HG03159 (cell line): ENCODE data around the gene PRTN3.

Source experiments
- ATAC-seq: cut with Tn5 transposase; IDR thresholded peaks from one replicate; pipeline ENCODE4 v1.9.1; 2021; ENCODE audit warnings: mild to moderate bottlenecking, moderate library complexity; ENCODE audit not compliant: unreplicated experiment

Gene PRTN3

DNA sequence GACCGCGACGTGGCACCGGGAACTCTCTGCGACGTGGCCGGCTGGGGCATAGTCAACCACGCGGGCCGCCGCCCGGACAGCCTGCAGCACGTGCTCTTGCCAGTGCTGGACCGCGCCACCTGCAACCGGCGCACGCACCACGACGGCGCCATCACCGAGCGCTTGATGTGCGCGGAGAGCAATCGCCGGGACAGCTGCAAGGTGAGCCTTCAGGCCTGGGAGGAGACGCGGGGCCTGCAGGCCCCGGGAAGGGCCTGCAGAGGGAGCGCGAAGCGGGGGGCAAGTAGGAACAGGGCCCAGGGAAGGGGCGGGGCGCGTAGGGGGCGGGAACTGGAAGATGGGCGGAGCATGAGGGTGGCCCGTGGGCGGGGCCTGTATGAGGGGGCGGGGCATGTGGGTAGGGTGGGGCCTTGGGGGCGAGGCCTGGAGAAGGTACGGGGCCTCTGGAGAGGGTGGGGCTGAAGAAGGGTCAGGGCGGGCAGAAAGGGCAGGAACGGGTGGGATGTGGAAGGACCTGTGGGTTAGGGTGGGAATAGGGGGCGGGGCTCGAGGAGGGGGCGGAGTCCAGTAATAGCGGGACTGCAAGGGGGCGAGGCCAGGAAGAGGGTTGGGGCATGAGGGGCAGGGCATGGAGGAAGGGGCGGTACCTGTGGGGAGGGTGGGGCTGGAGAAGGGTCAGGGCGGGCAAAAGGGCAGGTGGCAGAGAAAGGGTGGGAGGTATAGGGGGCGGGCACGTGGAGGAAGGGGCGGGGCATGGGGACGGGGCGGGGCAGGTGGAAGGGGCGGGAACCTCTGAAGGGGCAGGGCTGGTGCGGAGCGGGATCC, 21.2 kb downstream of the PRTN3 start:
- ATAC-seq = no peak

DNA sequence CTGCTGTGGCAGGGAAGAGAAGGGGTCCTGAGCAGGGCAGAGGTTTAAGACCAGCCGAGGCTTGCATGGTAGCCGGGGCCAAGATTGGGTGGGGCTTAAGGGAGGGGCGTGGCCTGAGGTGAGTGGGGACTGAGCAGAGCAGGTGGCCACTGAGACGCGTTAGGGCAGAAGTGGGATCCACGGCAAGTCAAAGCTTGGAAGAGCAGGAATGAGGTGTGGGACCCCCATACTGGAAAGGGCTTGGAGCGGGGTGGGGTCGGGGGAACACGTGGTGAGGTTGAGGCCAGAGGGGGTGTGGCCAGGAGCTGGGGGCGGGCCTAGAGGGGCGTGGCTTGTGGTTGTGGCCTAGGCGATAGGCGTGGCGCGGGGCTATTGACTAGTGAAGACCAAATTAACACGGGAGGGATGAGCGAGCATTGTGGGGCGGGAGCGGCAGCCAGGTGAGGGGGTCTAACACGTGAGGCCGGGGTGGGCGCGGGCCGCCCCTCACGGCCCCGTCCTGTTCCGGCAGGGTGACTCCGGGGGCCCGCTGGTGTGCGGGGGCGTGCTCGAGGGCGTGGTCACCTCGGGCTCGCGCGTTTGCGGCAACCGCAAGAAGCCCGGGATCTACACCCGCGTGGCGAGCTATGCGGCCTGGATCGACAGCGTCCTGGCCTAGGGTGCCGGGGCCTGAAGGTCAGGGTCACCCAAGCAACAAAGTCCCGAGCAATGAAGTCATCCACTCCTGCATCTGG, 21.9 kb downstream of the PRTN3 start:
- ATAC-seq = no peak

DNA sequence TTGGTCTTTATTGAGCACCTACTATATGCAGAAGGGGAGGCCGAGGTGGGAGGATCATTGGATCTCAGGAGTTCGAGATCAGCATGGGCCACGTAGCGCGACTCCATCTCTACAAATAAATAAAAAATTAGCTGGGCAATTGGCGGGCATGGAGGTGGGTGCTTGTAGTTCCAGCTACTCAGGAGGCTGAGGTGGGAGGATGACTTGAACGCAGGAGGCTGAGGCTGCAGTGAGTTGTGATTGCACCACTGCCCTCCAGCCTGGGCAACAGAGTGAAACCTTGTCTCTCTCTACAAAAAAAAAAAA, 22.5 kb downstream of the PRTN3 start:
- ATAC-seq = no peak

DNA sequence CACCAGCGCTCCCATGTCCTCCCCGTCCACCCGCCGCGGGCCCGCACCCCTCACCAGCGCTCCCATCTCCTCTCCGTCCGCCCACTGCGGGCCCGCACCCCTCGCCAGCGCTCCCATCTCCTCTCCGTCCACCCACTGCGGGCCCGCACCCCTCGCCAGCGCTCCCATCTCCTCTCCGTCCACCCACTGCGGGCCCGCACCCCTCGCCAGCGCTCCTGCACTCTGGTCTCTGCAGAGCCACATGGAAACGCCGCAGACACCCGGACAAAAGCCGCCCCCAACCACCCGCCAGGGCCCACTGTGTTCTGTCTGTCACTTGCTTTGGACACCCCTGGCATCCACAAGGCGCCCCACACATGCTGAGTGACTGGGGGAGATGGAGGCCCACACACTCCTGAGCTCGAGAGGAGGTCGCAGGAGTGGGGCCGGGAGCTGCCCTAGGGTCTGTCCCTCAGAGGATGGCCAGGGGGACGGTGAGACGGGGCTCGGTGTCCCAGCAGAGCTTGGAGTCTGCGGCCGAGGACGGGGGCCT, 26.0 kb downstream of the PRTN3 start:
- no peak for ATAC-seq

DNA sequence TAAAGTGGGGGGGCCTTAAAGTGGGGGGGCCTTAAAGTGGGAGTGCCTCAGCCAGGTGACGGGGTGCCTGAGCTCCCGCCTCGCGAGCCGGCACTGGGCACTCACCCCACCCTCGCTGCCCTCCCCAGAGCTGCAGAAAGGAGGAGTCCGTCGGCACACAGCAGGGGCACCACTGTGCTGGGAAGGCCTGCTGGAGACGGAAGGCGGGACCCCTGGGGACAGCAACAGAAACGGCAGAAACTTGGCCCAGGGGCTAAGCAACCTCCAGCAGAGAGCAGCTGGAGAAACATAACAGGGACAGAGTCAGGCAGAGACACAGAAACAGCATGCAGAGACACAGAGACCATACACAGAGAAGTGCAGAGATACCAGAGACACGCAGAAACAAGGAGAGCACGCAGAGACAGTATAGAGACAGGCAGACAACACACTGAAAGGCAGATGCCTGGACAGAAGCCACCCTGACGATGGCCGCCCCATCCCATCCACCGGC, 26.5 kb downstream of the PRTN3 start:
- no peak for ATAC-seq

DNA sequence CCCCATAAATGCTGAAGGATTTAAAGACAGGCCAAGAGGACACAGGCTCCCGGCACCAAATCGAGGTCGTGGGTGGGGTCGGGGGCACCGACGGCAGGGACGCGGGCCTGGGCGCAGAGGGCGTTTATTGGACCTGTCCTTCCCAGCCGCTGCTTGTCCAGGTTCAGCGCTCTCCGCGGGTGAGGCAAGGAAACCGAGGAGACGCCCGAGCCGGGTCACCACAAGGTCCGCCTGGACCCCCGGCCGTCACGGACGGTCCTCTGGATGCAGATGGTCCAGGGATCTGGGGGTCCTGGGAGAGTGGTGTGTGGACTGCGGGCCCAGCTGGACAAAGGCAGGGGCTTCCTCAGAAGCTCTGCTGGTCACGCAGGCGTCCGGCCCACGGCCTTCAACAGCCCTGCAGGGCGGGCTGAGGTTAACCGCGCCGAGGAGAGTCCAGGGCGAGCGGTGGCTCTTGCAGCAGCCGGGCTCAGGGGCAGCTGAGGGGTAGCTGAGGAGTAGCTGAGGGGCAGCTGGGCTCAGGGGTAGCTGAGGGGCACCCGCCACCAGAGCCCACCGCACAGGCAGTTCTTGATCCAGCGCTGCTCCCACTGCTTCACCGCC, 27.2 kb downstream of the PRTN3 start:
- no peak for ATAC-seq

DNA sequence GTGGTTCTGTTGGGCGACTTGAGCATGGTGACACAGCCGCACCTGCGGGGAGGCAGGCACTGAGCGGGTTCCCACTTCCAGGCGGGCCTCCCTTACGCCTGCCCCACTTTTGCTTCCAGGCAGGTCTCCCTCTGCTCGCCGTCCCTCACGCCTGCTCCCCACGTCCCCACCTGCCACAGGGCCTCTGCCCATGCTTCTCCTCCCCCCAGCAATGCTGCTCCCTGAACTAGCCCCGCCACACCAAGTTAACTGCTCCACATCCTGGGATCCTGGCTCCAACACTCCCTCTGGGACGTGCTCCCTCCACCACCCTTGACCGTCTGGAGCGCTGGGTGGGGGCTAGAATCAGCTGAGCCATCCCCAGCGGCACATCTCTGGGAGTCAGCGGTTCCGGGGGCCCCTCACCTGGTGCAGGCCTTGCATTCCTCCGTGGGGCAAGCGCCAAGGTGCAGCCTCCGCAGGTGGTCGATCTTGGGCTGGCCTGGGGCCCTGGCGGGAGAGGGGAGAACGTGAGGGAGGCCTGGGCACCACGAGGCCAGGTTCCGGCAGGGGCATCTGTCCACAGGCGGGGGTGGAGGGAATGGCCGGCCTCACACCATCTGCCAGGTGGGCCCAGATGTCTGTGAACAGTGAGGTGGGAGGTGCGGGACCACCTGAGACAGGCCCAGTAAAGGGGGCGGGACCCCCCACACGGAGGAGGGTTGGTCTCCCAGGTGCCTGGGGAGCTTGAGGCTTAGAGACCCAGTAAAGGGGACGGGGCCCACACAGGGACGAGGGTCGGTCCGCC, 27.9 kb downstream of the PRTN3 start:
- ATAC-seq = no peak

DNA sequence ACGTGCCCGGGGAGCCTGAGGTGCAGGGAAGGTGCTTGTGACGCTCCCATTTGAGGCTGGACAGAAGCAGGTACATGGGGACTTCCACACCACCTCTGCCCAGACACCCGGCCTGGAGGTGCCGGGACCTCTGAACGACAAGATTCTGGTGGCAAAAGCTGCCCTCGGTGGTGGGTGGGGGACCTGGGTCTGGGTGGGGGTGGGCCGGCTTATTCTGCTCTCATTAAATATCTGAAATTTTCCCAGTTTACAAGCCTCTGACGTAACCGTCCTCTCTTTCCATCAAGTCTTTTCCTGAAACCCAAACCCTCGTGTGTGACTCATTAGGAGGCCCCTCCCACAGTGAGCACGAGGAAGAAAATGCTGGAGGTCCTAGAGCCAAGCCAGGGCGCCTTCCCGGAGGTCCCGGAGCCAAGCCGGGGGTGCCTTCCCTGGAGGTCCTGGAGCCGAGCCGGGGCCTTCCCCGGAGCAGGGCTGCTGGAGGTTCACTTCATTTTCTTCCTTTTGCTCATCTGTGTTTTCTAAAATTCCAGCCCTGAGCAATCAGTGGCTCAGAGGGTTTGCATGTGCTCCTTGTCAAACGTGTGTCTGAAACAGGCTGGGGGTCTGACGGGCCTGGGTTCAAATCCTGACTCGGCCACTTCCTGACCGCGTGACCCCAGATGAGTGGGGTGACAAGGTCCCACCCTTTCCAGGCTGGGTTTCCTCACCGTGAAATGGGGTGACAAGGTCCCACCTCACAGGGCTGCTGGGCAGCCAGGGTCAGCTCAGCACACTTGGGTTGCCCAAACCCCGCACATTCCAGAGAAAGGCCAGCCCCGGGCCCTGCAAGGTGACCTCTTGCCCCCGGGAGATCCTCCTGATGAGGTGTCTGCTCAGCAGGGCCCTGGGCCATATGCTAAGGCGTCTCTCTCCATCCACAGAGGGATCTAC, 28.7 kb downstream of the PRTN3 start:
- ATAC-seq = no peak

DNA sequence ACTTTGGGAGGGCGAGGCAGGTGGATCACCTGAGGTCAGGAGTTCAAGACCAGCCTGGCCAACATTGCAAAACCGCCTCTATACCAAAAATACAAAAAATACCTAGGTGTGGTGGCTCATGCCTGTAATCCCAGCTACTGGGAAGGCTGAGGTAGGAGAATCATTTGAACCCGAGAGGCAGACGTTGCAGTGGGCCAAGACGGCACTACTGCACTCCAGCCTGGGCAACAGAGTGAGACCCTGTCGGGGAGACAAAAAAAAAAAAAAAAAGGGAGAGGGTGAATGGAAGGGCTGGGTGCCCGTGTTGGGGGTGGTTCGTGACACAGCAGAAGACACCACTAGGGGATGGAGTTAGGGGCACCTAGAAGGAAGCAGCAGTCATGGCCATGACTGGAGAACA, 29.5 kb downstream of the PRTN3 start:
- ATAC-seq = no peak

DNA sequence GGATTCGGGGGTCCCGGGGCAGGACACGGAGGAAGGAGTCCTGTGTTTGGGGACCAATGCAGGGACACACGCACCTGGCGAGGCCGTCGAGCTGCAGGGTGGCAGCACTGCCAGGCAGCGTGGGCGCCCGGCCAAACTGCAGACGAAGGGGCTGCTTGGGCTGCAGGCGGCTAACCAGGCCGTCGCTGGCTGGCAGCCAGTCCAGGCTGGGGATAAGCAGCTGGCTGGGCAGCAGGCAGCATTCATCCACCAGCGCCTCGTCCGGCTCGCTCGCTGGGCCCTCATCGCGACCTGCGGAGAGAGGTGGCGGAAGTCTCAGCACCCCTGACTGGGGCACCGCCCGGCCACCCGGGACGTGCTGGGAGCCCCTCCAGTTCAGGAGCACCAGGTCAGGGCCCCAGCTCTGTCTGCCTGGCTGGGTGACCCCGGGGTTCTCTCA, 30.2 kb downstream of the PRTN3 start:
- no peak for ATAC-seq

DNA sequence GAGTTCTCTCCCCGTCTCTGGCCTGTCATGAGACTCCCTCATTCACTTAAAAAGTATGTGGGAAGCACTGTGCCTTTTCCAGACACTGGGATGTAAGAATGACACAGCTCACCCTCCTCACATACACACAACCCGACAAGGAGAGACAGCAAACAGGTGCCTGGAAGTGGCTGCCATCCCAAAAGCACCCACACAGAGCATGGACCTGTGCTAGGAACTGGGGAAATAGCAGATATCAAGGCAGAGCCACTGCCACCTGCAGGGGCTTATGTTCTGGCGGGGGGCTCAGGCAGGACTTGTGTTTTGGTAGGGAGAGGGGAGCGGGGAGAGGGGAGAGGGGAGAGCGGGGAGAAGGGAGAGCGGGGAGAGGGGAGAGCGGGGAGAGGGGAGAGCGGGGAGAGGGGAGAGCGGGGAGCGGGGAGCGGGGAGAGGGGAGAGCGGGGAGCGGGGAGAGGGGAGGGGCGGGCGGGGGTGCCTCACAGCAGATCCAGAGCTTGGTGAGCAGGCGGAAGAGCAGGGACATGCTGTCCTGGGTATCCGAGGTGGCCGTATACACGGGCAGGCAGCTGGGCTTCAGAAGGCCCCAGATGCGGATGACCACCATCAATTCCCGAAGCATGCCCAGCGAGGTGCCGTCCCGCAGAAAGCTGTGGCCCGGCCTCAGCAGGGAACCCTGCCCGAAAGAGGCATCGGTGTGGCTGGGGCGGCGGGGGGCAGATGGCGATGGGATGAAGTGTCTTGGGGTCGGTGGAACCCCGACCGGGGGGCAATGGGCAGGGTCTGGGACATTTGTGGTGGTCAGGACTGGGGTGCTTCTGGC, 30.9 kb downstream of the PRTN3 start:
- ATAC-seq = no peak

DNA sequence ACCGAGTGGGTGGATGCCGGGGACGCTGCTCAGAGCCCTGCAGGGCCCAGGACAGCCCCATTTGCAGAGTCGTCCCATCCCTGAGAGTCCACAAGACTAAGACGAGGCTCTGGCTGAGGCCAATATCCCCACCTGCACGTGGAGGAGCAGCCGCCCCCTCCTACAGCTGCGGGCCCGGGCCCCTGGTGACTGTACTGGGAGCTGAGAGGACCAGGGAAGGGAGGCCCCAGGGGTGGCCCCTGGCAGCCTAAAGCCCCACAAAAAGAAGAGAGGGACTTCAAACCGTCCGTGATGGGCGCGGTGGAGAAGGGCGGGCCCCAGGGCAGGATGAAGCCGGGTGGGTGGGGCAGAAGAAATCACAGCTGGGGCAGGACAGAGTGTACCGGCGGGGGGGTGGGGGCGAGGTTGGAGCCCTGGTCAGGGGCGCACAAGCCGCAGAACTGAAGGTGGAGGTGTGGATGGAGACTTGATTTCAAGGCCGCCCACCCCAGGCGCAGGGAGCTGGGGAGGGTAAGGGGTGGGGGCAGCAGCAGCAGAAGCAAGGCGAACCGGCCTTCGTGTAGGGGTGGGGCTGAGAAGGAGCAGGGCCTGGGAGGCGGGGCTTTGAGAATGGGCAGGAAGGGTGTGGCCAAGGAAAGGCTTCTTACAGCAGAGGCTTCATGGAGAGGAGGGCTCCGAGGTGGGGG, 31.6 kb downstream of the PRTN3 start:
- no peak for ATAC-seq

DNA sequence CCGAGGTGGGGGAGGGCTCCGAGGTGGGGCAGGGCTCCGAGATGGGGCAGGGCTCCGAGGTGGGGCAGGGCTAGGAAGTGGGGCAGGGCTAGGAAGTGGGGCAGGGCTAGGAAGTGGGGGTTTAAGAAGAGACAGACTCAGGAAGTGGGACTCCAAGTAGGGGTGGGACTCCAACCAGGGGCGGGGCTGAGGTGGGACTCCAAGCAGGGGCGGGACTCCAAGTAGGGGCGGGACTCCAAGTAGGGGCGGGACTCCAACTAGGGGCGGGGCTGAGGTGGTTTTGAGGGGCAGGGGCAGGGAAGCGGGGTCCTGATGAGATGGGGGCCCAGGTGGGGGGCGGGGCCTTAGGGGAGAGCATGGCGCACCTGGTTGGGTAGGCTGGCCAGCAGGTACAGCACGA, 32.3 kb downstream of the PRTN3 start:
- ATAC-seq = no peak

DNA sequence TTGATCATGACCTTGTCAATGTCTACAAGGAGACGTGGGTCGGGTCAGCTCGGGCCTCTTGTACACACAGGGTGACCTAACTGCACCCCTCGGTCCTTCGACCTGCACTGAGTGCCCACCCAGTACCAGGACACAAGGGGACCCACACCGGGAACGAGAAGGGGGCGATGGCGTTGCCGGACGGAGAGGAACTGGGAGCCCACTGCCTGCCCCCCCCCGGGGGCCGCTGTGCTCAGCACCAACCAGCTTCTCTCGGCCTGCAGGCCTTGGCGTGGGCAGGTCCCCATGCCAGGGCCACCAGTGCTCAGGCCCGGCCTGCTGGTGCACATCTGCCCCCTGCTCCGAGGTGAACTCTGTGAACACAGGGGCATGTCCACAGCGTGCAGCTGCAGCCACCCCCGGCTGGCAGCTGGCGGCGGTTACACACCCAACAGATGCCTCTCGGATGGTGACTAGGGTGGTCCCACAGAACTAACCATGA, 32.8 kb downstream of the PRTN3 start:
- ATAC-seq = no peak

DNA sequence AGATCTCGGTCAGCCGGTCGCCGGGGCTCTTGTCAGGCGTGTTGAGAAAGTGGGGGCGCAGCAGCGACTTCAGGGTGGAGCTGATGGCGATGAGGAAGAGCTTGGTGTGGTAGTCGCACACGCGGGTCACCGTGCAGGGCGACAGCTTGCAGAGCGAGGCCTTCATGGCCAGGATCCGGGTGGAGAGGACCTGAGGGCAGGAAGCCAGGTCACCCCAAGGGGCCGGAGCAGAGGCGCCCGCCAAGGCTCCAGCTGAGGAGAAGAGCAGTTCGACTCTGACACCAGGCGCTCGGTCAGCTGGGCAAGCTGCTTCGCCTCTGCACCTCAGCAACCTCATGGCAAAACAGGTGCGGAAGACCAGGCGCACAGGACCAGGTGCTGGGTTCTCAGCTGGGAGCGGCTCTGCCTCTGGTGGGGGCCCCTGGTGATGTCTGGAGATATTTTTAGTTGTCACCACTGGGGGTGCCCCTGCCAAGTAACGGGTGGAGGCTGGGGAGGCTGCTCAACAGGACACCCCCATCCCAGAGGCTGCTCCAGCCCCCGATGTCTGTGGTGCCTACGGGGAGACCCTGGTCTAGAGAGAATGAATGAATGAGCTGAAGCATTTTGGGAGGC, 34.6 kb downstream of the PRTN3 start:
- no peak for ATAC-seq

DNA sequence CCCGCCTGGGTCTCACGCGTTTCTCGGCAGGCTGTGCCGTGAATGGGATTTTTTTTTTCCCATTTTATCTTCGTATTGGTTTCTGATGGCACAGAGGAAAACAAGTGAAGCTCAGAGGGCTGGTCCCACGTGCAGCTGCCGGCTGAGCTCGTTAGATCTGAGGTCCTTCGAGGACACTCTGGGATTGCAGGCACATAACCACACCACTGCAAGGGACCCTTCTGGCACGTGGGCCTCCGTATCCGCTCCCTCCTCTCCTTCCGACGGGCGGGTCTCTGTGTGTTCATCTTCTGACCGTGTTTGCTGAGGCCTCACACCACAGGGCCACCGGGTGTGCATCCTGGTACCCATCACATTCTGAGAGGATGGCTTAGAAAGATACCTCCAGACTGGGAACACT, 35.3 kb downstream of the PRTN3 start:
- ATAC-seq = no peak

DNA sequence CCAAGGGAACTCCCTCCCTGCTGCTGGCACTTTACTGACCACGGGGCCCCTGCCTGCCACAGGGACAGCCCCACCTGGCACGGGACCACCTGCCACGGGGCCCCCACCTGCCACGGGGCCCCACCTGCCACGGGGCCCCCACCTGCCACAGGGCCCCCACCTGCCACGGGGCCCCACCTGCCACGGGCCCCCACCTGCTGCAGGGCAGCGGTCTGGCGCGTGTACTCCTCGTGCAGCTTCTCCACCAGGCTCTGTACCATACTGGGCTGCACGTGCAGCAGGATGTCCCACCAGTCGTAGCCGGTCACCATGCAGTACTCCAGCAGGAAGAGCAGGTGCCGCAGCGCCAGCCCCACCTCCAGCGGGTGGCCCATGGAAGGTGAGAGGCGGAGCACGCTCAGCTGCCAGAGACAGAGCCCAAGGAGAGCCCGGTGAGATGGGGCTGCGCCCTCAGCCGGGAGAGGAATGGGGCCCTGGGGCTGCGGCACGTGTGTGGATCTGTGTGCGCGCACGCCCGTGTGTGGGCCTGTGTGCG, 36.0 kb downstream of the PRTN3 start:
- ATAC-seq = no peak
